H9 (cell line): ENCODE data around the gene RABIF. TPM values are rescaled to one million over a fixed set of nuclear protein-coding genes. Genes with fewer than 3 reads are reported as not detected.

Source experiments
- DNase-seq: peaks from one replicate; pipeline ENCODE4 v3.0.0-alpha.2; 2017
- H2AFZ ChIP-seq: one replicate; pipeline ENCODE4 v1.6.1; 2013; ENCODE audit warnings: mild to moderate bottlenecking, low read length, control low read depth, moderate library complexity
- H2AK5ac ChIP-seq: 2 replicates; pipeline ENCODE4 v1.6.1; 2013; ENCODE audit warnings: low read length, control low read depth, mixed read lengths; ENCODE audit not compliant: insufficient read length
- H2BK120ac ChIP-seq: one replicate; pipeline ENCODE4 v1.6.1; 2013; ENCODE audit warnings: low read depth, mild to moderate bottlenecking, low read length, control low read depth, inconsistent platforms; ENCODE audit not compliant: poor library complexity, severe bottlenecking
- H2BK12ac ChIP-seq: 2 replicates; pipeline ENCODE4 v1.6.1; 2013; ENCODE audit warnings: low read length, control low read depth, mixed read lengths, low read depth; ENCODE audit not compliant: insufficient read length
- H2BK15ac ChIP-seq: 2 replicates; pipeline ENCODE4 v1.6.1; 2013; ENCODE audit warnings: low read depth, low read length, control low read depth
- H2BK20ac ChIP-seq: one replicate; pipeline ENCODE4 v1.6.1; 2013; ENCODE audit warnings: low read depth, mild to moderate bottlenecking, low read length, control low read depth, inconsistent platforms; ENCODE audit not compliant: poor library complexity, severe bottlenecking
- H2BK5ac ChIP-seq: 2 replicates; pipeline ENCODE4 v1.6.1; 2013; ENCODE audit warnings: low read length, control low read depth, mixed read lengths; ENCODE audit not compliant: insufficient read length
- H3K14ac ChIP-seq: 2 replicates; pipeline ENCODE4 v1.6.1; 2013; ENCODE audit warnings: low read length, control low read depth; ENCODE audit not compliant: insufficient read depth
- H3K18ac ChIP-seq: 2 replicates; pipeline ENCODE4 v1.6.1; 2013; ENCODE audit warnings: low read depth, mild to moderate bottlenecking, mixed read lengths, low read length, control low read depth; ENCODE audit not compliant: insufficient read length
- H3K23ac ChIP-seq: 2 replicates; pipeline ENCODE4 v1.6.1; 2013; ENCODE audit warnings: low read length, control low read depth, mixed read lengths, low read depth; ENCODE audit not compliant: insufficient read length
- H3K23me2 ChIP-seq: 2 replicates; pipeline ENCODE4 v1.6.1; 2013; ENCODE audit warnings: low read depth, mild to moderate bottlenecking, mixed read lengths, low read length, control low read depth; ENCODE audit not compliant: insufficient read length, poor library complexity, severe bottlenecking
- H3K27ac ChIP-seq: 2 replicates; pipeline ENCODE4 v1.5.1; 2013; ENCODE audit warnings: low read length, control low read depth, mixed read lengths, low read depth; ENCODE audit not compliant: insufficient read length
- H3K27me3 ChIP-seq: 2 replicates; pipeline ENCODE4 v1.6.1; 2013; ENCODE audit warnings: low read length, control low read depth, inconsistent platforms; ENCODE audit not compliant: insufficient read depth
- H3K4ac ChIP-seq: 2 replicates; pipeline ENCODE4 v1.6.1; 2013; ENCODE audit warnings: low read depth, mild to moderate bottlenecking, control low read depth, inconsistent platforms, low read length, moderate library complexity
- H3K4me1 ChIP-seq: 2 replicates; pipeline ENCODE4 v1.6.1; 2013; ENCODE audit warnings: low read length, control low read depth, inconsistent platforms; ENCODE audit not compliant: insufficient read depth
- H3K4me2 ChIP-seq: 2 replicates; pipeline ENCODE4 v1.6.1; 2013; ENCODE audit warnings: low read length, control low read depth, mixed read lengths; ENCODE audit not compliant: insufficient read length, insufficient read depth
- H3K56ac ChIP-seq: 2 replicates; pipeline ENCODE4 v1.6.1; 2013; ENCODE audit warnings: low read depth, mild to moderate bottlenecking, mixed read lengths, low read length, control low read depth; ENCODE audit not compliant: insufficient read length
- H3K79me1 ChIP-seq: 2 replicates; pipeline ENCODE4 v1.6.1; 2013; ENCODE audit warnings: low read depth, mild to moderate bottlenecking, moderate library complexity, low read length, control low read depth, inconsistent platforms; ENCODE audit not compliant: insufficient read depth, poor library complexity, severe bottlenecking
- H3K79me2 ChIP-seq: 2 replicates; pipeline ENCODE4 v1.6.1; 2013; ENCODE audit warnings: low read length, control low read depth, inconsistent platforms; ENCODE audit not compliant: insufficient read depth
- H3K9ac ChIP-seq: 2 replicates; pipeline ENCODE4 v1.6.1; 2013; ENCODE audit warnings: low read length, control low read depth, mixed read lengths; ENCODE audit not compliant: insufficient read length; ENCODE audit errors: extremely low read depth
- H3K9me3 ChIP-seq: one replicate; pipeline ENCODE4 v1.6.1; 2013; ENCODE audit warnings: low read depth, low read length, inconsistent platforms; ENCODE audit not compliant: control insufficient read depth
- H3T11ph ChIP-seq: one replicate; pipeline ENCODE4 v1.6.1; 2013; ENCODE audit warnings: mild to moderate bottlenecking, low read length, control low read depth, inconsistent platforms
- H4K20me1 ChIP-seq: one replicate; pipeline ENCODE4 v1.6.1; 2013; ENCODE audit not compliant: control insufficient read depth, insufficient read length, insufficient read depth
- H4K5ac ChIP-seq: 2 replicates; pipeline ENCODE4 v1.6.1; 2013; ENCODE audit warnings: low read depth, mild to moderate bottlenecking, mixed read lengths, low read length, control low read depth; ENCODE audit not compliant: insufficient read length
- H4K8ac ChIP-seq: replicated peaks from 2 replicates; pipeline ENCODE4 v1.6.1; 2013; ENCODE audit warnings: low read length, control low read depth, mixed read lengths, low read depth; ENCODE audit not compliant: insufficient read length
- H4K91ac ChIP-seq: 2 replicates; pipeline ENCODE4 v1.6.1; 2013; ENCODE audit warnings: low read depth, mild to moderate bottlenecking, moderate library complexity, mixed read lengths, low read length, control low read depth; ENCODE audit not compliant: insufficient read length
- H3K27ac Mint-ChIP-seq, 3 experiments: 2 replicates in 2 of 3; 3 replicates in 1 of 3; pipeline ENCODE4 v1.8.0; 2020 to 2021; ENCODE audit warnings: mixed read lengths in 3 of 3, mild to moderate bottlenecking in 1 of 3, moderate library complexity in 1 of 3
- H3K27me3 Mint-ChIP-seq: 2 replicates; pipeline ENCODE4 v1.8.0; 2021; ENCODE audit warnings: low read depth, mild to moderate bottlenecking, moderate library complexity, mixed read lengths
- H3K36me3 Mint-ChIP-seq, 3 experiments: 2 replicates in 2 of 3; 3 replicates in 1 of 3; pipeline ENCODE4 v1.8.0; 2020 to 2021; ENCODE audit warnings: low read depth in 3 of 3, mixed read lengths in 3 of 3; ENCODE audit not compliant: insufficient read depth in 1 of 3
- H3K4me1 Mint-ChIP-seq, 2 experiments: 2 replicates each; pipeline ENCODE4 v1.8.0; 2020; ENCODE audit warnings: mixed read lengths in 2 of 2
- H3K4me3 Mint-ChIP-seq, 2 experiments: 2 replicates in 1 of 2; 3 replicates in 1 of 2; pipeline ENCODE4 v1.8.0; 2020 to 2021; ENCODE audit warnings: mild to moderate bottlenecking in 2 of 2, mixed read lengths in 2 of 2, moderate library complexity in 1 of 2
- H3K9me3 Mint-ChIP-seq, 2 experiments: 2 replicates in 1 of 2; 3 replicates in 1 of 2; pipeline ENCODE4 v1.8.0; 2020; ENCODE audit warnings: mild to moderate bottlenecking in 2 of 2, mixed read lengths in 2 of 2, moderate library complexity in 1 of 2
- WGBS: extraction: QIAGEN DNeasy Blood & Tissue Kit; methylation state at CpG from one replicate; pipeline ENCODE4 v1.1.7; 2013; ENCODE audit warnings: missing lambda C conversion rate, low lambda C conversion rate, mixed read lengths; ENCODE audit not compliant: insufficient read length; ENCODE audit errors: extremely low coverage; 5-methylcytosine and 5-hydroxymethylcytosine counted together
- total RNA-seq: library from RNA; stranded (reverse); gene quantifications from 2 replicates; pipeline ENCODE4 v1.2.1, GENCODE V29; 2021
- TF ChIP-seq, protein P1 (sequence below): fragments of 200-600 bp; sonication (generic); conservative IDR thresholded peaks from 3 replicates; pipeline ENCODE4 v1.8.0; 2021; ENCODE audit warnings: antibody characterized with exemption, mild to moderate bottlenecking

The RABIF gene
- total RNA-seq, 1 experiment from 2014 or later, result 8.3 TPM

DNA sequence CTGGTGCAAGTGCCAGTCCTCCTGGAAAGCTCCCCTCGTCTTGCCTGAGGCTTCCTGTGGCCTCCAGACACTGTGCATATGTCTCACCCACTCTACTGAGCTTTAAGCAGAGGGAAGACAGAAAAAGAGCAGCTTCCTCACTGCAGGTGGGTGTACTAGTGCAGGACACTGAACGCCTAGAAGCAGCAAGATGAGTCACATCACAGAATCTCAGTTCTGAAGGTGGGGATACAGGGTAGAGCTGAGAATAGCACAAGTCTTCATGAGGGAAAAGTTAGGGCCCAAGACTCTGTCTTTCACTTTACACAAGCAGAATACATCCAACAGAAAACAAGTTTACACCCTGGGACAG, 40.8 kb downstream of the RABIF start:
- Histone ChIP-seq H3K9ac (no peak overlapping the region), H3K4ac (no peak overlapping the region), H3K4me1 (no peaks in the 10 kb centered on the region), H2BK20ac (no peak overlapping the region), H3K9me3 (no peaks in the 10 kb centered on the region), H2BK12ac (no peak overlapping the region), H4K5ac (no peak overlapping the region), H2AK5ac (no peak overlapping the region), H3K27me3 (no peaks in the 10 kb centered on the region), H3K23ac (no peak overlapping the region), H2AFZ (no peak overlapping the region), H3K79me2 (no peaks in the 10 kb centered on the region), H4K91ac (no peak overlapping the region), H3K23me2 (no peaks in the 10 kb centered on the region), H2BK15ac (no peak overlapping the region), H3K79me1 (no peaks in the 10 kb centered on the region), H3K4me2 (no peak overlapping the region), H4K8ac (no peak overlapping the region), H3K14ac (no peak overlapping the region), H3T11ph (no peak overlapping the region), H3K56ac (no peak overlapping the region), H2BK5ac (no peak overlapping the region), H2BK120ac (no peak overlapping the region), H3K27ac (no peak overlapping the region), H3K18ac (no peak overlapping the region), H4K20me1 (no peaks in the 10 kb centered on the region)
- DNase-seq, result no peak
- Mint-ChIP-seq H3K27me3 (no peaks in the 10 kb centered on the region; the same call in none of the 2 replicates), H3K36me3 (peaks cover 4 to 28% (median 17%) of the 10 kb centered on the region in 3 experiments; a peak in 5 of 7 replicates), H3K4me3 (no peak overlapping the region; a peak in 1 of 5 replicates), H3K9me3 (no peaks in the 10 kb centered on the region), H3K27ac (no peak overlapping the region), H3K4me1 (peaks cover 8 to 14% of the 10 kb centered on the region in 2 experiments)
- WGBS, result no CpG with 5 or more reads among the region's 2 CpGs
- TF ChIP-seq, protein P1, sequence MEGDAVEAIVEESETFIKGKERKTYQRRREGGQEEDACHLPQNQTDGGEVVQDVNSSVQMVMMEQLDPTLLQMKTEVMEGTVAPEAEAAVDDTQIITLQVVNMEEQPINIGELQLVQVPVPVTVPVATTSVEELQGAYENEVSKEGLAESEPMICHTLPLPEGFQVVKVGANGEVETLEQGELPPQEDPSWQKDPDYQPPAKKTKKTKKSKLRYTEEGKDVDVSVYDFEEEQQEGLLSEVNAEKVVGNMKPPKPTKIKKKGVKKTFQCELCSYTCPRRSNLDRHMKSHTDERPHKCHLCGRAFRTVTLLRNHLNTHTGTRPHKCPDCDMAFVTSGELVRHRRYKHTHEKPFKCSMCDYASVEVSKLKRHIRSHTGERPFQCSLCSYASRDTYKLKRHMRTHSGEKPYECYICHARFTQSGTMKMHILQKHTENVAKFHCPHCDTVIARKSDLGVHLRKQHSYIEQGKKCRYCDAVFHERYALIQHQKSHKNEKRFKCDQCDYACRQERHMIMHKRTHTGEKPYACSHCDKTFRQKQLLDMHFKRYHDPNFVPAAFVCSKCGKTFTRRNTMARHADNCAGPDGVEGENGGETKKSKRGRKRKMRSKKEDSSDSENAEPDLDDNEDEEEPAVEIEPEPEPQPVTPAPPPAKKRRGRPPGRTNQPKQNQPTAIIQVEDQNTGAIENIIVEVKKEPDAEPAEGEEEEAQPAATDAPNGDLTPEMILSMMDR, result no peak
